HepG2 (cell line): ENCODE data around the gene GRK4. TPM values are rescaled to one million over a fixed set of nuclear protein-coding genes. Genes with fewer than 3 reads are reported as not detected.

Source experiments
- BCL6 ChIP-seq: IDR thresholded peaks from 2 replicates; pipeline ENCODE4 v1.6.1; 2016; ENCODE audit warnings: missing genetic modification reagents, missing compliant biosample characterization
- KAT8 ChIP-seq: IDR thresholded peaks from 2 replicates; pipeline ENCODE4 v1.6.1; 2016; ENCODE audit warnings: missing genetic modification reagents, missing compliant biosample characterization
- KDM3A ChIP-seq: IDR thresholded peaks from 2 replicates; pipeline ENCODE4 v1.6.1; 2018; ENCODE audit warnings: low read depth, missing compliant biosample characterization
- PAXIP1 ChIP-seq: sonication (generic); formaldehyde crosslinking; conservative IDR thresholded peaks from 2 replicates; pipeline ENCODE4 v1.4.0; 2020; ENCODE audit warnings: mild to moderate bottlenecking, missing genetic modification reagents, moderate library complexity
- PHF20 ChIP-seq: sonication (generic); formaldehyde crosslinking; IDR thresholded peaks from 2 replicates; pipeline ENCODE4 v1.5.0; 2020; ENCODE audit warnings: mild to moderate bottlenecking, missing genetic modification reagents
- RCOR2 ChIP-seq: IDR thresholded peaks from 2 replicates; pipeline ENCODE4 v1.6.1; 2016; ENCODE audit warnings: missing biosample characterization, missing genetic modification reagents
- SOX13 ChIP-seq, 3 experiments: fragments of 450-650 bp in 1 of 3; sonication (generic) in 1 of 3; formaldehyde crosslinking in 1 of 3; IDR thresholded peaks in 2 of 3; conservative IDR thresholded peaks in 1 of 3; 2 replicates each; pipeline versions ENCODE4 v1.5.0 to v1.6.1; 2016 to 2020; ENCODE audit warnings: antibody characterized with exemption in 1 of 3, mild to moderate bottlenecking in 1 of 3, missing compliant biosample characterization in 1 of 3, missing genetic modification reagents in 1 of 3, moderate library complexity in 1 of 3
- SRSF1 ChIP-seq: fragments of 200-400 bp; formaldehyde crosslinking; optimal IDR thresholded peaks from 2 replicates; pipeline ENCODE3; 2017; ENCODE audit warnings: mild to moderate bottlenecking, low read depth, low read length, moderate library complexity
- ZBTB4 ChIP-seq: sonication (generic); formaldehyde crosslinking; IDR thresholded peaks from 2 replicates; pipeline ENCODE4 v1.4.0; 2020; ENCODE audit warnings: missing genetic modification reagents, mild to moderate bottlenecking, borderline replicate concordance
- ZBTB8A ChIP-seq: sonication (generic); formaldehyde crosslinking; IDR thresholded peaks from 2 replicates; pipeline ENCODE4 v1.4.0; 2020; ENCODE audit warnings: mild to moderate bottlenecking, low read depth, missing genetic modification reagents, borderline replicate concordance
- ZNF260 ChIP-seq: sonication (generic); formaldehyde crosslinking; IDR thresholded peaks from 2 replicates; pipeline ENCODE4 v1.4.0; 2020; ENCODE audit warnings: missing genetic modification reagents, low read depth, mild to moderate bottlenecking, borderline replicate concordance
- polyA plus RNA-seq, 8 experiments: library from polyadenylated mRNA; depleted of rRNA in 3 of 8; stranded (reverse) in 7 of 8; unstranded in 1 of 8; fragments of >200 nt; fragmentation: Illumina TruSeq in 4 of 8; extraction: Trizol in 4 of 8; gene quantifications; 2 replicates each; pipeline versions ENCODE4 v1.2.1 to v1.2.3, GENCODE V29; 2011 to 2016; ENCODE audit warnings: low read depth in 4 of 8, missing spikeins in 1 of 8, mixed read lengths in 1 of 8; ENCODE audit not compliant: insufficient read depth in 1 of 8
- total RNA-seq, 5 experiments: library from RNA; depleted of rRNA; stranded (reverse); fragments of >200 nt; fragmentation: Illumina TruSeq; extraction: Trizol; gene quantifications; 2 replicates each; pipeline ENCODE4 v1.2.3, GENCODE V29; 2016; ENCODE audit warnings: low read depth in 1 of 5
- TF ChIP-seq, protein P1 (sequence below): sonication (generic); formaldehyde crosslinking; IDR thresholded peaks from 2 replicates; pipeline ENCODE4 v1.5.1; 2020; ENCODE audit warnings: missing genetic modification reagents, mild to moderate bottlenecking, borderline replicate concordance
- TF ChIP-seq, protein P2 (sequence below): sonication (generic); formaldehyde crosslinking; IDR thresholded peaks from 2 replicates; pipeline ENCODE4 v1.4.0; 2020; ENCODE audit warnings: missing genetic modification reagents
- TF ChIP-seq, protein P3 (sequence below): sonication (generic); formaldehyde crosslinking; IDR thresholded peaks from 2 replicates; pipeline ENCODE4 v1.5.1; 2020; ENCODE audit warnings: mild to moderate bottlenecking, missing genetic modification reagents, borderline replicate concordance

Gene GRK4
- total and polyA plus RNA-seq, 2 of the 13 experiments (the other 11 are each of a cell fraction or from before 2014, with no cell fraction given), result 1.8 to 2.0 TPM

- TF ChIP-seq, protein P1, sequence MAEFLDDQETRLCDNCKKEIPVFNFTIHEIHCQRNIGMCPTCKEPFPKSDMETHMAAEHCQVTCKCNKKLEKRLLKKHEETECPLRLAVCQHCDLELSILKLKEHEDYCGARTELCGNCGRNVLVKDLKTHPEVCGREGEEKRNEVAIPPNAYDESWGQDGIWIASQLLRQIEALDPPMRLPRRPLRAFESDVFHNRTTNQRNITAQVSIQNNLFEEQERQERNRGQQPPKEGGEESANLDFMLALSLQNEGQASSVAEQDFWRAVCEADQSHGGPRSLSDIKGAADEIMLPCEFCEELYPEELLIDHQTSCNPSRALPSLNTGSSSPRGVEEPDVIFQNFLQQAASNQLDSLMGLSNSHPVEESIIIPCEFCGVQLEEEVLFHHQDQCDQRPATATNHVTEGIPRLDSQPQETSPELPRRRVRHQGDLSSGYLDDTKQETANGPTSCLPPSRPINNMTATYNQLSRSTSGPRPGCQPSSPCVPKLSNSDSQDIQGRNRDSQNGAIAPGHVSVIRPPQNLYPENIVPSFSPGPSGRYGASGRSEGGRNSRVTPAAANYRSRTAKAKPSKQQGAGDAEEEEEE (CRISPR knock-in tag), result no peak
- TF ChIP-seq, protein P2, sequence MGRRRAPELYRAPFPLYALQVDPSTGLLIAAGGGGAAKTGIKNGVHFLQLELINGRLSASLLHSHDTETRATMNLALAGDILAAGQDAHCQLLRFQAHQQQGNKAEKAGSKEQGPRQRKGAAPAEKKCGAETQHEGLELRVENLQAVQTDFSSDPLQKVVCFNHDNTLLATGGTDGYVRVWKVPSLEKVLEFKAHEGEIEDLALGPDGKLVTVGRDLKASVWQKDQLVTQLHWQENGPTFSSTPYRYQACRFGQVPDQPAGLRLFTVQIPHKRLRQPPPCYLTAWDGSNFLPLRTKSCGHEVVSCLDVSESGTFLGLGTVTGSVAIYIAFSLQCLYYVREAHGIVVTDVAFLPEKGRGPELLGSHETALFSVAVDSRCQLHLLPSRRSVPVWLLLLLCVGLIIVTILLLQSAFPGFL (CRISPR knock-in tag), result no peak
- no peak for TF ChIP-seq SOX13 (IDR thresholded peaks at IDR 0.05)
- TF ChIP-seq SOX13 (CRISPR knock-in tag; conservative IDR thresholded peaks at IDR 0.05 in 1 of 2, IDR thresholded peaks at IDR 0.05 in 1 of 2), result no peak
- TF ChIP-seq KAT8 (CRISPR knock-in tag), result 0 out of 2 replicates have a peak, but pooled peaks have one; percentile 18
- no peak for TF ChIP-seq ZBTB8A (CRISPR knock-in tag)
- TF ChIP-seq ZNF260 (CRISPR knock-in tag), result no peak
- TF ChIP-seq, protein P3, sequence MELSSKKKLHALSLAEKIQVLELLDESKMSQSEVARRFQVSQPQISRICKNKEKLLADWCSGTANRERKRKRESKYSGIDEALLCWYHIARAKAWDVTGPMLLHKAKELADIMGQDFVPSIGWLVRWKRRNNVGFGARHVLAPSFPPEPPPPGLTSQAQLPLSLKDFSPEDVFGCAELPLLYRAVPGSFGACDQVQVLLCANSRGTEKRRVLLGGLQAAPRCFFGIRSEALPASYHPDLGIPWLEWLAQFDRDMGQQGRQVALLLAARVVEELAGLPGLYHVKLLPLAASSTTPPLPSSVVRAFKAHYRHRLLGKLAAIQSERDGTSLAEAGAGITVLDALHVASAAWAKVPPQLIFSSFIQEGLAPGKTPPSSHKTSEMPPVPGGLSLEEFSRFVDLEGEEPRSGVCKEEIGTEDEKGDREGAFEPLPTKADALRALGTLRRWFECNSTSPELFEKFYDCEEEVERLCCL (CRISPR knock-in tag), result no peak
- TF ChIP-seq PAXIP1 (CRISPR knock-in tag), result no peak
- no peak for TF ChIP-seq SRSF1
- no peak; the same call in 1 of the 2 replicates for TF ChIP-seq BCL6
- no peak for TF ChIP-seq KDM3A (CRISPR knock-in tag)
- TF ChIP-seq ZBTB4 (CRISPR knock-in tag), result no peak
- TF ChIP-seq PHF20, result no peak
- TF ChIP-seq RCOR2 (CRISPR knock-in tag), result no peak
These were observed 78.1 kb downstream of the GRK4 start (continued) for GRCh38 chr4:3041192-3042142.
